ENCODE measurements around the gene COL19A1. TPM values are rescaled to one million over a fixed set of nuclear protein-coding genes. Genes with fewer than 3 reads are reported as not detected.

The COL19A1 gene
- total RNA-seq, 1 donor from 2014 or later = not detected

DNA sequence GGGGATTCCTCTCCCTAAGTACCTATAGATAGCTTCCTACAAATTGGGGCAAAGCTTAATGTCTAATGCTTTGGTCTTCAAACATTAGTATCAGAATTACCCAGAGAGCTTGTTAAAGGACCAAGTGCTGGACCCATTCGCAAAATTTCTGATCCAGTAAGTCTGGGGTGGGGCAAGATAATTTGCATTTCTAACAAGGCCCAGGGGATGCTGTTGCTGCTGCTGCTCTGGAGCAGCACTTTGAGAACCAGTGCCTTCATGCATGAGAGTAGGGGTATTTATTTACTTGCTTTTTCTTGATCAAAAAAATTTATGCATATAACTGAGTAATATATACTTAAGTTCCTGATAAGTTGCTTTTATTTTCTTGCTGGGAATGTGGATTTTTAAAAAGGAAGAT, 24.5 kb upstream of the COL19A1 start:
- no peak for FAIRE-seq
- Histone ChIP-seq H3K27me3 (ENCODE audit: control insufficient read depth, insufficient read depth, low read length) (no peaks in the 10 kb centered on the region), H3K36me3 (ENCODE audit: control insufficient read depth, insufficient read depth, low read length) (no peaks in the 10 kb centered on the region), H3K4me3 (ENCODE audit: low read depth, low read length) (no peak overlapping the region)
- TF ChIP-seq, protein P1, sequence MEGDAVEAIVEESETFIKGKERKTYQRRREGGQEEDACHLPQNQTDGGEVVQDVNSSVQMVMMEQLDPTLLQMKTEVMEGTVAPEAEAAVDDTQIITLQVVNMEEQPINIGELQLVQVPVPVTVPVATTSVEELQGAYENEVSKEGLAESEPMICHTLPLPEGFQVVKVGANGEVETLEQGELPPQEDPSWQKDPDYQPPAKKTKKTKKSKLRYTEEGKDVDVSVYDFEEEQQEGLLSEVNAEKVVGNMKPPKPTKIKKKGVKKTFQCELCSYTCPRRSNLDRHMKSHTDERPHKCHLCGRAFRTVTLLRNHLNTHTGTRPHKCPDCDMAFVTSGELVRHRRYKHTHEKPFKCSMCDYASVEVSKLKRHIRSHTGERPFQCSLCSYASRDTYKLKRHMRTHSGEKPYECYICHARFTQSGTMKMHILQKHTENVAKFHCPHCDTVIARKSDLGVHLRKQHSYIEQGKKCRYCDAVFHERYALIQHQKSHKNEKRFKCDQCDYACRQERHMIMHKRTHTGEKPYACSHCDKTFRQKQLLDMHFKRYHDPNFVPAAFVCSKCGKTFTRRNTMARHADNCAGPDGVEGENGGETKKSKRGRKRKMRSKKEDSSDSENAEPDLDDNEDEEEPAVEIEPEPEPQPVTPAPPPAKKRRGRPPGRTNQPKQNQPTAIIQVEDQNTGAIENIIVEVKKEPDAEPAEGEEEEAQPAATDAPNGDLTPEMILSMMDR (IDR thresholded peaks at IDR 0.05; ENCODE audit: insufficient read depth, low read length, severe bottlenecking) = no peak
- DNase-seq (ENCODE audit: low read depth) = no peak

DNA sequence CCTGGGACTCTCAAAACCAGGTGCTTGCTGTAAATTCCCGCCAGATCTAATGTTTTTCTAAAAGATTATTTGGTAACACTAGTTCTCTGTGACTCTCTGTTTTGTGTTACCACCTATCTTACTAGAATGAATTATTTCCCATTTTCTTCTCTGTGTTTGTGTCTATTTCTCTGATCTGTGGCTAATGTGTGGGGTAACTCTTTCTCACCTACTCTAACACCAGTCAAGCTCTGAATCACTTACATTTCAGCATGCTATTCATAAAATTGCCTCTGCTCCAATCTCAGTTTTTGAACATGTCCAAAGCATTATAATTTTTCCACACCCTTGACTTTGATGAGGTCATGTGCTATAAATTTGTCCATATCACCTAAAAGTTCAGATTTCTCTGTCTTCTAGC, 23.2 kb upstream of the COL19A1 start:
- H3K36me3 ChIP-seq (ENCODE audit: control insufficient read depth, insufficient read depth, low read length) = no peaks in the 10 kb centered on the region
- H3K27me3 ChIP-seq (ENCODE audit: control insufficient read depth, insufficient read depth, low read length) = no peaks in the 10 kb centered on the region
- TF ChIP-seq, protein P1 (IDR thresholded peaks at IDR 0.05; ENCODE audit: insufficient read depth, low read length, severe bottlenecking) = no peak
- DNase-seq (ENCODE audit: low read depth) (no peak), FAIRE-seq (no peak)
- H3K4me3 ChIP-seq (ENCODE audit: low read depth, low read length) = no peak overlapping the region

DNA sequence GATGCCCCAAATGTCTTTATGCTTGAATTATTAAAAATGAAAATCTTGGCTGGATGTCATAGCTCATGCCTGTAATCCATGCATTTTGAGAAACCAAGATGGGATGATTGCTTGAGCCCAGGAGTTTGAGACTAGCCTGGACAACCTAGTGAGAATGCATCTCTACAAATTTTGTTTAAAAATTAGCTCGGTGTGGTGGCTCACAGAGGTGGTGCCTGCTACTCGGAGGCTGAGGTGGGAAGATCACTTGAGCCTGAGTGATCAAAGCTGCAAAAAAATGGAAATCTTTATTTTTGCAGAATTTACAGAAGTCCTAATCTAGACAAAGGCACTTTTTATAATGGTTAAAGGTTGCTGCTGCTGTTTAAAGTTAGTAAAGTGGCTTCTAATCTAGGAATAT, 20.0 kb upstream of the COL19A1 start:
- Histone ChIP-seq H3K27me3 (ENCODE audit: control insufficient read depth, insufficient read depth, low read length) (peaks cover 2% of the 10 kb centered on the region), H3K36me3 (ENCODE audit: control insufficient read depth, insufficient read depth, low read length) (no peaks in the 10 kb centered on the region), H3K4me3 (ENCODE audit: low read depth, low read length) (no peak overlapping the region)
- TF ChIP-seq, protein P1 (IDR thresholded peaks at IDR 0.05; ENCODE audit: insufficient read depth, low read length, severe bottlenecking) = no peak
- FAIRE-seq (no peak), DNase-seq (ENCODE audit: low read depth) (no peak)

DNA sequence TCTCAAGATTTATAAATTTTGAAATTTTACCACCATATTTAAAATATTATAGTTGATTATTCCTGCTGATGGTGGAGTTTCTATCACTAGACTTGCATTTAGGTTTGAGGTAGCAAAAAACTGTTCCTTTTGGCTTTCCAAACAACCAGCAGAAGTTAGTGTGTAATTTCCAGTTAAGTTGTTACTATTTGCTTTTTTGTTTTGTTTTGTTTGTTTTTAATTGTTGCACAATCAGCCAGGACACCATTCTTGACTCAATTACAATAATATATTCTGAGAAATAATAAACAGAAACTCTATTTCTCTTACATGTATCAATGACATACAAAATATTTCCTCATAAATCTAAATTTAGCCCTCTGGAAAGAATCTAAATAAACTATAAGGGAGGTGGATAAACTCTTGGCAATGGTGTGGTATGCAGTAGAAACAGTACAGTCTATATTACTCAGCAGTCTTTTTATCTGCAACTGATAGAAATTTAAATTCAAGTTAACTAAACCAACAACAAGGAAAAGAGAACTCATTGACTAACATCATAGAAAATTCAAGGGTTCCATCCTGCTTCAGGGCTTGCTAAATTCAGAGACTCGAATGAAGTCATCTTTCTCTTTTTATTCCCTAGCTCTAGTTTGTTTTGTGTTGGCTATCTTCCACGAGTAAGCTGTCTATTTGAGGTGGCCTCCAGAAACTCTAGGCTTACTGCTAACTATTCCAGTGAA, 19.4 kb upstream of the COL19A1 start:
- Histone ChIP-seq H3K4me3 (ENCODE audit: low read depth, low read length) (no peak overlapping the region), H3K27me3 (ENCODE audit: control insufficient read depth, insufficient read depth, low read length) (peaks cover 2% of the 10 kb centered on the region), H3K36me3 (ENCODE audit: control insufficient read depth, insufficient read depth, low read length) (no peaks in the 10 kb centered on the region)
- TF ChIP-seq, protein P1 (IDR thresholded peaks at IDR 0.05; ENCODE audit: insufficient read depth, low read length, severe bottlenecking) = no peak
- DNase-seq (ENCODE audit: low read depth) (no peak), FAIRE-seq (no peak)

DNA sequence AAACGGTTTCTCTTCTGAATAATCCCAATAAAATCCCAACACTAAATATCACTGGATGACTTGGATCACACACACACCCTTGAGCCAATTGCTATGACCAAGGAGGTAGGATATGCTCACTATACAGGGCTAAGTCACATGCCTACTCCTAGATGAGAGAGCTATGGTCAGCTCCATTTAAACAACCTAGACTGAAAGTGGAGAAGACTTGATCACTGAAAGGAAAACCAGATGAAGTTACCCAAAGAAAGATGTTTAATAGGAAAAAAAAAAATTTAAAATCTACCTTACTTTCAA, 18.9 kb upstream of the COL19A1 start:
- TF ChIP-seq, protein P1 (IDR thresholded peaks at IDR 0.05; ENCODE audit: insufficient read depth, low read length, severe bottlenecking) = no peak
- DNase-seq (ENCODE audit: low read depth) (no peak), FAIRE-seq (no peak)
- Histone ChIP-seq H3K36me3 (ENCODE audit: control insufficient read depth, insufficient read depth, low read length) (no peaks in the 10 kb centered on the region), H3K4me3 (ENCODE audit: low read depth, low read length) (no peak overlapping the region), H3K27me3 (ENCODE audit: control insufficient read depth, insufficient read depth, low read length) (peaks cover 2% of the 10 kb centered on the region)

DNA sequence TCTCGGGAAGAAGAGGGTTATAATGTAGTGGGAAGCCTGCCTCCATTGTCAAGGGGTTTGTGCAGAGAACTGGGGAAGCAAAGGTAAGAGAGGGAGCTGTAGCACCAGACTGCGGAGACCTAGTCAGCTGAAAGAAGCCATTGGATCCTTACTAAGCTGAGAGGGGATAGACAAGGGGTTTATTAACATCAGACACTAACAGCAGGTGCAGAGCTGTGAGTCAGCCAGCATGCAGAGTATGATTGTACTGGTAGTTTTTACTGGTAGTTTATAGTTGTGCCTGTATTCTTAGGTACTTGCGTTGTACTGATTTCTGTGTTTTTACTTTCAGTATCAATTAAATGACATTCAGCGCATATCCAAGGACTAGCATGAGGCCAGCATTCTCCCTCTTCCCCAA, 17.8 kb upstream of the COL19A1 start:
- DNase-seq (ENCODE audit: low read depth) (no peak), FAIRE-seq (no peak)
- Histone ChIP-seq H3K36me3 (ENCODE audit: control insufficient read depth, insufficient read depth, low read length) (no peaks in the 10 kb centered on the region), H3K27me3 (ENCODE audit: control insufficient read depth, insufficient read depth, low read length) (peaks cover 2% of the 10 kb centered on the region), H3K4me3 (ENCODE audit: low read depth, low read length) (no peak overlapping the region)
- TF ChIP-seq, protein P1 (IDR thresholded peaks at IDR 0.05; ENCODE audit: insufficient read depth, low read length, severe bottlenecking) = no peak

Data from bronchial epithelial cell (primary cell).